OCI-LY7 (cell line): ENCODE data around the gene POC5.

ENCODE experiments used
- CTCF ChIP-seq: fragments of 200-600 bp; sonication (generic); conservative IDR thresholded peaks from 2 replicates; pipeline ENCODE4 v1.5.1; 2014; ENCODE audit warnings: mild to moderate bottlenecking, antibody characterized with exemption, low read length, moderate library complexity, mixed read lengths
- EZH2phosphoT487 ChIP-seq: fragments of 200-600 bp; sonication (generic); IDR thresholded peaks from 2 replicates; pipeline ENCODE4 v1.6.1; 2018; ENCODE audit warnings: low read depth, borderline replicate concordance, mild to moderate bottlenecking, mixed run types, antibody characterized with exemption, low read length, moderate library complexity, mixed read lengths

- TF ChIP-seq CTCF: no peak
- TF ChIP-seq EZH2phosphoT487: no peak
Measured at GRCh38 chr5:75640395-75640794, 76.8 kb downstream of the POC5 start.
